ENCODE results near the gene OTOP1.
"Not testable (repeated sequence)": the region's sequence is repeated elsewhere in the genome, so short reads cannot be mapped to it uniquely, and the experiment has no call there.

Gene OTOP1

DNA sequence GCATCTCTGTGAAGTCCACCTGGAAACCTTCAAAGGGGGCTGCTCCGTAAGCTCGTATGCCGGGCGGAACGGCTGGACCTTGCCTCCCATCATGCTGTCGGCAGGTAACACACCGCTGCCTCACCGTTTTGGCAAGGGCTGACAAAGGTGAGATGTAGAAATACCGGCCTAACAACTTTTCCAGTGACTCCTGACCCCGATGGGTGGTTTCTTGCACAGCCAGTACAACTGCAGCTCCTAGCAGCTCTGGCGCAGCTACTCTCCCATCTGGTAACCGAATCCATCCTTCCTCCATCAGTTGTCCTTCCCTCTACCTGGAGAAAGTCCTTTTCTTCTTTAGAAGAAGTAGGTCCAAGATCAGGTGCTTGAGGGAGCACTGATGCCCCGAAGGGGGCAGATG, 59.7 kb downstream of the OTOP1 start:
- H3K27ac Mint-ChIP-seq; H3K36me3 Mint-ChIP-seq (ENCODE audit: insufficient read depth); DNase-seq; ATAC-seq (replicated peaks); H3K9me3 Mint-ChIP-seq; H3K4me3 Mint-ChIP-seq; H3K4me1 Mint-ChIP-seq (ENCODE audit: low read depth in 2 of 2): not testable (repeated sequence)
- peaks cover 45 to 83% of the 10 kb centered on the region in 2 donors for H3K27me3 Mint-ChIP-seq

DNA sequence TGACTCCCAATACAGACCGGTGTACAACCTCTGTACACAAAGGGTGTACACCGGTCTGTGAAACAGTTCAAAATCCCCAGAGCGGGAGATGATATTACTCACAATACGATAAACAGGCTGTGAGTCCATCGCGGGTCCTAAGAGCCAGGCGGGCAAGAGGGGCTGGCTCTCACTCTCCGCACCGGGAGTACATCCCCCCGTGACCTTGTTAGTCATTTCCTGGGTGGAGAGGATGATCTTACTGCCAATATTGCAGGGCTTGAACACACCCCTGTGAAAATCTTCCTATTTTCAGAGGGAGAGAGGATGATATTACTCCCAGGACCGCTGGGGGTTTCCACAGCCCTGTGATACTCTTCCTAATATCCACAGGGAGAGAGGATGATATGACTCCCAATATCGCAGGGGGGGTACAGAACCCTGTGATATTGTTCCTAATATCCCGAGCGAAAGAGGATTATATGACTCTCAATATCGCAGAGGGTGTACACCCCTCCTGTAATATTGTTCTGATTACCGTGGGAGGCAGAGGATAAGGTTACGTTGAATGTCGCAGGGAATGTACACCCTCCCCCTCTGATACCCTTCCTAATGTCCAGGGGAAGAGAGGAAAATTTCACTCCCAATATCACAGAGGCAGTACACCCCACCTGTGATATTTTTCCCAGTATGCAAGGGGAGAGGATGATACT, 60.9 kb downstream of the OTOP1 start:
- peaks cover 45 to 84% of the 10 kb centered on the region in 2 donors for H3K27me3 Mint-ChIP-seq
- not testable (repeated sequence) for DNase-seq; H3K9me3 Mint-ChIP-seq; H3K27ac Mint-ChIP-seq; H3K36me3 Mint-ChIP-seq (ENCODE audit: insufficient read depth); H3K4me3 Mint-ChIP-seq; H3K4me1 Mint-ChIP-seq (ENCODE audit: low read depth in 2 of 2); ATAC-seq (replicated peaks)

DNA sequence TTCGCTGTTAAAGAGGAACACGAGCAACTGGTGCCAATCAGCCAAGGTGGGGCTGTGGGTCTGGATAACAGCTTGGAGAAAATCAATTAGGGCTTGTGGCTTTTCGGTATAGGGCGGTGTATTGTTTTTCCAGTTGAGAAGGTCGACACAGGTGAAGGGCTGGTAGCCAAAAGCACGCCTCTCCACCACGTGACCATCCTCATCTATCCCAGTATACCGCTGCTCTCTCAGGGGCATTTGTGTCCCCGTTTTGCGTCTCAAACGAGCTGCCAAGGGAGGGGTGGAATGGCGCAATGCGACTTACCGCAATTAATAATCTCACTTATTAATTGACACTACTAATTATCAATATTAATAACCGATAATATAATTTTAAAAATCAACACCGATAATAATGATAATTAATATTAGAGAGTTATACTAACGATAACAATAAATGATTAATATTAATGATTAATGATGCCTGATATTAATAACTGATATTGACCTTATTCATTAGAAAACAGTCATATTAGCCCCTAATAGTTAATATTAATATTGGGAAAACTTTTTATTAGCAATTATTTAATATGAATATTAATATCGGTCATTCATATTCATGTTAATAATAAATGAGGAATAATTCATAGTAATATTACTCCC, 62.1 kb downstream of the OTOP1 start:
- peaks cover 46 to 83% of the 10 kb centered on the region in 2 donors for H3K27me3 Mint-ChIP-seq
- H3K9me3 Mint-ChIP-seq; DNase-seq; H3K36me3 Mint-ChIP-seq (ENCODE audit: insufficient read depth); H3K4me3 Mint-ChIP-seq; H3K4me1 Mint-ChIP-seq (ENCODE audit: low read depth in 2 of 2); H3K27ac Mint-ChIP-seq; ATAC-seq (replicated peaks): not testable (repeated sequence)

DNA sequence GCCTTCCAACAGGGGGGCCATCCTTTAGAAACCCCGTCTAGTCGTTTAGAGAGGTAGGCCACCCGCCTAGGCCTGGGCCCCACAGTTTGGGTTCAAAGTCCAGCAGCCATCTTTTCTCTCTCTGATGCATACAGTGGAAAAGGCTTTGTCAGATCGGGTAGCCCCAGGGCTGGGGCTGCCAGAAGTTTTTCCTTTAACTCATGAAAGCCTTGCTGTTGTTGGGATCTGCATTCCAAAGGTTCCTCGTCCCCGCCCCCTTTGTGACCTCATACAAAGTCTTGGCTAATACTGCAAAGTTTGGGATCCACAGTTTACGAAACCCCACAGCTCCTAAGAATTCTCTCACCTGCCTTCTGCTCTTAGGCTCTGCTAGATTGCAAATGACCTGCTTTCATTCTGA, 64.5 kb downstream of the OTOP1 start:
- not testable (repeated sequence) for ATAC-seq (replicated peaks); H3K4me1 Mint-ChIP-seq (ENCODE audit: low read depth in 2 of 2); DNase-seq; H3K36me3 Mint-ChIP-seq (ENCODE audit: insufficient read depth); H3K4me3 Mint-ChIP-seq; H3K27ac Mint-ChIP-seq; H3K9me3 Mint-ChIP-seq
- peaks cover 41 to 65% of the 10 kb centered on the region in 2 donors for H3K27me3 Mint-ChIP-seq

DNA sequence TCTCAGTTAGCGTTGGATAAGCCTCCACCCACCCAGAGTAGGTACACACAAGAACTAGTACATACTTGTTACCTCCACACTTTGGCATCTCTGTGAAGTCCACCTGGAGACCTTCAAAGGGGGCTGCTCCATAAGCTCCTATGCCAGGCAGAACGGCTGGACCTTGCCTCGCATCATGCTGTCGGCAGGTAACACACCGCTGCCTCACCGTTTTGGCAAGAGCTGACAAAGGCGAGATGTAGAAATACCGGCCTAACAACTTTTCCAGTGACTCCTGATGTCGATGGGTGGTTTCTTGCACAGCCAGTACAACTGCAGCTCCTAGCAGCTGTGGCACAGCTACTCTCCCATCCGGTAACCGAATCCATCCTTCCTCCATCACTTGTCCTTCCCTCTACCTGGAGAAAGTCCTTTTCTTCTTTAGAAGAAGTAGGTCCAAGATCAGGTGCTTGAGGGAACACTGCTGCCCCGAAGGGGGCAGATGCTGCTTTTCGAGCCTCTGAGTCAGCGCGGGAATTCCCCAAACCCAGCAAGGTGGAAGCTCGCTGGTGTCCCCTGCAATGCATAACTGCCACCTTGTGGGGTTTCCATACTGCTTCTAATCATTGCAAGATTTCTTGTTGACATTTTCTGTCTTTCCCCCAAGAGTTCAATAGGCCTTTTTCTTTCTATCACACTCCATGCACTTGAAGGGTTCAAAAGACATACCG, 65.6 kb downstream of the OTOP1 start:
- H3K9me3 Mint-ChIP-seq; DNase-seq; H3K27ac Mint-ChIP-seq; H3K36me3 Mint-ChIP-seq (ENCODE audit: insufficient read depth); H3K4me3 Mint-ChIP-seq; ATAC-seq (replicated peaks); H3K4me1 Mint-ChIP-seq (ENCODE audit: low read depth in 2 of 2): not testable (repeated sequence)
- peaks cover 34 to 65% of the 10 kb centered on the region in 2 donors for H3K27me3 Mint-ChIP-seq

DNA sequence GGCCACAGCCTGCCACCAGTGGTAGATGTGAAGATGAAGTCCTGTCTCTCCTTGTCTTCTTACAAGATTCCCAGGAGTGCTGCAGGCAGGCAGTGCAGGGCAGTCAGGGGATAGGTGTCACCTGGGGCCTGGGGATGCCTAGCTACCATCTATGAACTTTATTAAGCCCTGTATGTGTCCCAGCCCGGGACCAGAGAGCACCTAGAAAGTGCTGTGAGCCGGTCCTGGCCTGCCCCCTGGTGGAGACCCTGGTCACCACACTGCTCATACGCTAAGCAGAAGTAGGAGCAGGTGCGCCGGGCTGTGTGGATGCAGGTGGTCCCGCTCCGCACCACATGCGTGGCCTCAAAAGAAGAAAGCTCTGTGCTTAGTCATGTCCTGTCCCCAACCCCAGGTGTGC, 81.1 kb downstream of the OTOP1 start:
- H3K36me3 Mint-ChIP-seq (ENCODE audit: insufficient read depth); H3K4me3 Mint-ChIP-seq; H3K9me3 Mint-ChIP-seq; DNase-seq; H3K27ac Mint-ChIP-seq; H3K4me1 Mint-ChIP-seq (ENCODE audit: low read depth in 2 of 2); ATAC-seq (replicated peaks): not testable (repeated sequence)
- H3K27me3 Mint-ChIP-seq: peaks cover 0 to 22% of the 10 kb centered on the region in 2 donors

DNA sequence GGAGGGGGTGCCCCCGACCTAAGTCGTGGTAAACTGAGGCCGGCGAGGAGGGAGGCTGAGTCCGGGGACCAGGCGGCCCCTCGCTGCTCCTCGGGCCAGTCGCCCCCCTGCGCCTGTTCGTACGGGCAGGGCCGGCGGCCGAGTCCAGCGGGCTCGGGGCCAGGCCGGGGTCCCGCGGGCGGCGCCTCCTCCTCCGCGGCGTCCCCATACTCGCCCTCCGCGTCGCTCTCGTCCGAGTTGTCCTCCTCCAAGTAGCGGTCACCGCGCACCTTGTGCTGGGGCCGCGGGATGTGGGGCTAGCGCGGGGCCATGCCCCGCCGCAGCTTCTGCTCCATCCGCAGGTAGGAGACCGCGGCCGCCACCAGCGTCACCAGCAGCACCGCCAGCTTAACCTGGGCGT, 83.4 kb downstream of the OTOP1 start:
- not testable (repeated sequence) for H3K9me3 Mint-ChIP-seq; H3K36me3 Mint-ChIP-seq (ENCODE audit: insufficient read depth); DNase-seq; H3K4me1 Mint-ChIP-seq (ENCODE audit: low read depth in 2 of 2); H3K4me3 Mint-ChIP-seq; H3K27ac Mint-ChIP-seq; ATAC-seq (replicated peaks)
- H3K27me3 Mint-ChIP-seq: peaks cover 0 to 22% of the 10 kb centered on the region in 2 donors

DNA sequence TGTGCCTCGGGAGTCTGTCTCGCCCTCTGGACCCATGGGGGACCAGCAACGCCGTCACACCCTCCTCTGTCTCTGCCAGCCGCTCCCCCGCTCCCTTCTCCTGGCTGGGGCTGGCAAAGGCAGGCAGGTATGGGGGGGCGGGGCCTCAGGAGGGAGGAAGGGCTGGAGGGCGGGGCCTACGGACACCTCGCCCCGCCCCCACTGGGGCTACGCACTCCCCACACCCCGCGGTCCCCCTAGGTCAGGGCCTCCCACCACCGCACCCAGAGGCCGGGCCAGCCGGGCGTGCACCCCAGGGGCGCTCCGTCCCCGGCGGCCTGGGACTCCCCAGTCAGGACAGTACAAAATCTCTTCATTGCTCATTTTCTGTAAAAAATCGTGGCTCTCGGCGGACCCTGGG, 84.0 kb downstream of the OTOP1 start:
- not testable (repeated sequence) for H3K36me3 Mint-ChIP-seq (ENCODE audit: insufficient read depth); H3K27ac Mint-ChIP-seq; H3K9me3 Mint-ChIP-seq; H3K4me1 Mint-ChIP-seq (ENCODE audit: low read depth in 2 of 2); H3K4me3 Mint-ChIP-seq; ATAC-seq (replicated peaks); DNase-seq
- peaks cover 0 to 22% of the 10 kb centered on the region in 2 donors for H3K27me3 Mint-ChIP-seq

DNA sequence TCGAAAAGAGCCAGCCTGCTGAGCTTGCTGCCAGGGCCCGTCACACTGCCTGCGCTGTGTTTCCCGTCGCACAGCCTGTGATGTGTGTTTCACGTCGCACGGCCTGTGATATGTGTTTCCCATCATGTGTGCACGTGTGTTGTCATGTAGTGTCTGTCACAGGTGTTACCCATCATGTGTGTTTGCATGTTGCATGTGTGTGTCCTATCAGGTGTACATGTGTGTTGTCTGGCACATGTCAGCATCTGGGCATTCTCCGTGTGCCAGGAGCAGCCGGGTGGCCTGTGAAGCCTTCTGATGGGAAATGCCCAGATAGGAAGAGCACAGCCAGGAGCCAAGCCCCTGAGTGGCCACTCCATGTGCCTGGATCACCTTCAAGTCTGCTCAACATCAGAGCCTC, 85.5 kb downstream of the OTOP1 start:
- H3K27ac Mint-ChIP-seq; DNase-seq; H3K4me3 Mint-ChIP-seq; H3K36me3 Mint-ChIP-seq (ENCODE audit: insufficient read depth); H3K9me3 Mint-ChIP-seq; ATAC-seq (replicated peaks); H3K4me1 Mint-ChIP-seq (ENCODE audit: low read depth in 2 of 2): not testable (repeated sequence)
- peaks cover 0 to 22% of the 10 kb centered on the region in 2 donors for H3K27me3 Mint-ChIP-seq
